Activated CD4-positive, alpha-beta memory T cell treated with anti-CD3 and anti-CD28 coated beads for 36 hours (primary cell): ENCODE data around the gene SLC8A3. TPM values are rescaled to one million over a fixed set of nuclear protein-coding genes. Genes with fewer than 3 reads are reported as not detected.

Experiments used
- CTCF ChIA-PET: fragments of 350-600 bp; sonication (Branson Sonifier 250); formaldehyde crosslinking; loops from one replicate; lab custom pipeline; 2021; ENCODE audit warnings: antibody characterized with exemption, inconsistent platforms; lab: Charles Lee
- POLR2A ChIA-PET: fragments of 350-600 bp; sonication (Branson Sonifier 250); formaldehyde crosslinking; loops from one replicate; lab custom pipeline; 2021; ENCODE audit warnings: antibody characterized with exemption; lab: Charles Lee
- DNase-seq: peaks from one replicate; pipeline ENCODE4 v3.0.0-alpha.2; 2020
- H3K27ac Mint-ChIP-seq: one replicate; pipeline ENCODE4 v1.8.0; 2021; ENCODE audit warnings: mixed read lengths
- H3K27me3 Mint-ChIP-seq: one replicate; pipeline ENCODE4 v1.8.0; 2021; ENCODE audit warnings: mixed read lengths
- H3K36me3 Mint-ChIP-seq: one replicate; pipeline ENCODE4 v1.8.0; 2021; ENCODE audit warnings: mixed read lengths
- H3K4me1 Mint-ChIP-seq: one replicate; pipeline ENCODE4 v1.8.0; 2021; ENCODE audit warnings: low read depth, mixed read lengths
- H3K4me3 Mint-ChIP-seq: one replicate; pipeline ENCODE4 v1.8.0; 2021; ENCODE audit warnings: mild to moderate bottlenecking, mixed read lengths
- H3K9me3 Mint-ChIP-seq: one replicate; pipeline ENCODE4 v1.8.0; 2021; ENCODE audit warnings: mixed read lengths
- intact Hi-C: fragments of 100-400 bp; cut with micrococcal nuclease; formaldehyde crosslinking; loops from one replicate; pipeline ENCODE4 v1.15.1; 2023
- total RNA-seq, 2 experiments: library from RNA; stranded (reverse); gene quantifications; one replicate each; pipeline ENCODE4 v1.2.3, GENCODE V29; 2021

The SLC8A3 gene
- total RNA-seq, 2 experiments from 2014 or later = 0.31 TPM

- no peaks in the 10 kb centered on the region for H3K9me3 Mint-ChIP-seq
- H3K36me3 Mint-ChIP-seq = no peaks in the 10 kb centered on the region
- no peak overlapping the region for H3K4me3 Mint-ChIP-seq
- H3K27ac Mint-ChIP-seq = no peak overlapping the region
- intact Hi-C loops = no loop called here
- H3K27me3 Mint-ChIP-seq = peaks cover 19% of the 10 kb centered on the region
- ChIA-PET CTCF (no interaction called here), POLR2A (no interaction called here)
- no peak for DNase-seq
- no peaks in the 10 kb centered on the region for H3K4me1 Mint-ChIP-seq
Measured at GRCh38 chr14:70166530-70167203, 22.1 kb downstream of the SLC8A3 start.

- Mint-ChIP-seq H3K4me3 (no peak overlapping the region), H3K9me3 (no peaks in the 10 kb centered on the region), H3K27me3 (peaks cover 8% of the 10 kb centered on the region), H3K27ac (no peak overlapping the region), H3K36me3 (no peaks in the 10 kb centered on the region), H3K4me1 (no peaks in the 10 kb centered on the region)
- intact Hi-C loops = no loop called here
- ChIA-PET POLR2A (no interaction called here), CTCF (no interaction called here)
- no peak for DNase-seq
Measured at GRCh38 chr14:70162358-70162757, 26.4 kb downstream of the SLC8A3 start.

- ChIA-PET CTCF (interaction anchor here (1.3 kb wide), 1 partner anchor 83 kb away, joined by 3 read pairs; no protein-coding TSS in a partner anchor), POLR2A (no interaction called here)
- intact Hi-C loops = no loop called here
- peaks cover 8% of the 10 kb centered on the region for H3K27me3 Mint-ChIP-seq
- H3K27ac Mint-ChIP-seq = no peak overlapping the region
- H3K9me3 Mint-ChIP-seq = no peaks in the 10 kb centered on the region
- no peak overlapping the region for H3K4me3 Mint-ChIP-seq
- no peaks in the 10 kb centered on the region for H3K4me1 Mint-ChIP-seq
- no peaks in the 10 kb centered on the region for H3K36me3 Mint-ChIP-seq
- DNase-seq = no peak
Measured at GRCh38 chr14:70156592-70156991, 32.2 kb downstream of the SLC8A3 start.

- no peaks in the 10 kb centered on the region for H3K36me3 Mint-ChIP-seq
- no peaks in the 10 kb centered on the region for H3K4me1 Mint-ChIP-seq
- POLR2A ChIA-PET = no interaction called here
- peaks cover 7% of the 10 kb centered on the region for H3K27me3 Mint-ChIP-seq
- CTCF ChIA-PET = no interaction called here
- intact Hi-C loops = no loop called here
- H3K4me3 Mint-ChIP-seq = no peak overlapping the region
- no peak overlapping the region for H3K27ac Mint-ChIP-seq
- no peaks in the 10 kb centered on the region for H3K9me3 Mint-ChIP-seq
- no peak for DNase-seq
Measured at GRCh38 chr14:70152704-70153103, 36.0 kb downstream of the SLC8A3 start.

- Mint-ChIP-seq H3K27me3 (peaks cover 10% of the 10 kb centered on the region), H3K4me3 (no peak overlapping the region), H3K36me3 (no peaks in the 10 kb centered on the region), H3K4me1 (no peaks in the 10 kb centered on the region), H3K9me3 (no peaks in the 10 kb centered on the region), H3K27ac (no peak overlapping the region)
- no peak for DNase-seq
- POLR2A ChIA-PET = no interaction called here
- CTCF ChIA-PET = no interaction called here
- intact Hi-C loops = no loop called here
Measured at GRCh38 chr14:70152081-70152480, 36.7 kb downstream of the SLC8A3 start.

GRCh38 chr14:70149596-70150165, 39.1 kb downstream of the SLC8A3 start:
- no peaks in the 10 kb centered on the region for H3K4me1 Mint-ChIP-seq
- H3K27ac Mint-ChIP-seq = no peak overlapping the region
- H3K4me3 Mint-ChIP-seq = no peak overlapping the region
- intact Hi-C loops = no loop called here
- ChIA-PET CTCF (no interaction called here), POLR2A (no interaction called here)
- H3K36me3 Mint-ChIP-seq = no peaks in the 10 kb centered on the region
- peaks cover 10% of the 10 kb centered on the region for H3K27me3 Mint-ChIP-seq
- no peaks in the 10 kb centered on the region for H3K9me3 Mint-ChIP-seq
- no peak for DNase-seq

GRCh38 chr14:70148911-70149595, 39.7 kb downstream of the SLC8A3 start:
- H3K27ac Mint-ChIP-seq = no peak overlapping the region
- ChIA-PET CTCF (interaction anchor here (0.5 kb wide), 1 partner anchor 251 kb away, joined by 3 read pairs; no protein-coding TSS in a partner anchor), POLR2A (no interaction called here)
- no peaks in the 10 kb centered on the region for H3K4me1 Mint-ChIP-seq
- intact Hi-C loops = no loop called here
- no peak for DNase-seq
- peaks cover 10% of the 10 kb centered on the region for H3K27me3 Mint-ChIP-seq
- H3K9me3 Mint-ChIP-seq = no peaks in the 10 kb centered on the region
- H3K36me3 Mint-ChIP-seq = no peaks in the 10 kb centered on the region
- H3K4me3 Mint-ChIP-seq = no peak overlapping the region

GRCh38 chr14:70148351-70148750, 40.4 kb downstream of the SLC8A3 start:
- H3K4me1 Mint-ChIP-seq = no peaks in the 10 kb centered on the region
- no peaks in the 10 kb centered on the region for H3K9me3 Mint-ChIP-seq
- no peak for DNase-seq
- ChIA-PET POLR2A (no interaction called here), CTCF (no interaction called here)
- H3K27me3 Mint-ChIP-seq = peaks cover 6% of the 10 kb centered on the region
- H3K36me3 Mint-ChIP-seq = no peaks in the 10 kb centered on the region
- H3K4me3 Mint-ChIP-seq = no peak overlapping the region
- H3K27ac Mint-ChIP-seq = no peak overlapping the region
- intact Hi-C loops = no loop called here

- no peak overlapping the region for H3K4me3 Mint-ChIP-seq
- CTCF ChIA-PET = no interaction called here
- H3K27ac Mint-ChIP-seq = no peak overlapping the region
Measured at GRCh38 chr14:70144046-70144445, 44.7 kb downstream of the SLC8A3 start.

GRCh38 chr14:70143306-70143705, 45.4 kb downstream of the SLC8A3 start:
- intact Hi-C loops = no loop called here
- Mint-ChIP-seq H3K9me3 (no peaks in the 10 kb centered on the region), H3K4me3 (no peak overlapping the region), H3K4me1 (no peaks in the 10 kb centered on the region), H3K27me3 (peaks cover 15% of the 10 kb centered on the region), H3K36me3 (no peaks in the 10 kb centered on the region), H3K27ac (no peak overlapping the region)
- ChIA-PET POLR2A (no interaction called here), CTCF (interaction anchor here (2.0 kb wide), 1 partner anchor 69 kb away, joined by 6 read pairs; no protein-coding TSS in a partner anchor)
- no peak for DNase-seq

More at GRCh38 chr14:70144046-70144445, 44.7 kb downstream of the SLC8A3 start:
- H3K27me3 Mint-ChIP-seq = peaks cover 15% of the 10 kb centered on the region
- DNase-seq = no peak
- no peaks in the 10 kb centered on the region for H3K4me1 Mint-ChIP-seq
- H3K36me3 Mint-ChIP-seq = no peaks in the 10 kb centered on the region
- POLR2A ChIA-PET = no interaction called here
- no peaks in the 10 kb centered on the region for H3K9me3 Mint-ChIP-seq
- intact Hi-C loops = no loop called here

- intact Hi-C loops = no loop called here
- POLR2A ChIA-PET = no interaction called here
- CTCF ChIA-PET = no interaction called here
- Mint-ChIP-seq H3K9me3 (no peaks in the 10 kb centered on the region), H3K4me1 (no peaks in the 10 kb centered on the region), H3K36me3 (no peaks in the 10 kb centered on the region), H3K27ac (no peak overlapping the region), H3K27me3 (peaks cover 12% of the 10 kb centered on the region), H3K4me3 (no peak overlapping the region)
- no peak for DNase-seq
Measured at GRCh38 chr14:70140614-70141013, 48.1 kb downstream of the SLC8A3 start.

GRCh38 chr14:70139384-70139783, 49.4 kb downstream of the SLC8A3 start:
- no peaks in the 10 kb centered on the region for H3K4me1 Mint-ChIP-seq
- H3K36me3 Mint-ChIP-seq = no peaks in the 10 kb centered on the region
- peaks cover 15% of the 10 kb centered on the region for H3K27me3 Mint-ChIP-seq
- H3K27ac Mint-ChIP-seq = no peak overlapping the region
- no peak overlapping the region for H3K4me3 Mint-ChIP-seq
- intact Hi-C loops = no loop called here
- no peak for DNase-seq
- CTCF ChIA-PET = no interaction called here
- H3K9me3 Mint-ChIP-seq = no peaks in the 10 kb centered on the region
- POLR2A ChIA-PET = no interaction called here
